GM19238 (cell line): ENCODE data around the gene TSACC.
"Not testable (repeated sequence)": the region's sequence is repeated elsewhere in the genome, so short reads cannot be mapped to it uniquely, and the experiment has no call there.

Experiments
- DNase-seq: peaks from one replicate; pipeline ENCODE4 v3.0.0; 2011; ENCODE audit warnings: low spot score; ENCODE audit not compliant: insufficient read length

Gene TSACC

DNA sequence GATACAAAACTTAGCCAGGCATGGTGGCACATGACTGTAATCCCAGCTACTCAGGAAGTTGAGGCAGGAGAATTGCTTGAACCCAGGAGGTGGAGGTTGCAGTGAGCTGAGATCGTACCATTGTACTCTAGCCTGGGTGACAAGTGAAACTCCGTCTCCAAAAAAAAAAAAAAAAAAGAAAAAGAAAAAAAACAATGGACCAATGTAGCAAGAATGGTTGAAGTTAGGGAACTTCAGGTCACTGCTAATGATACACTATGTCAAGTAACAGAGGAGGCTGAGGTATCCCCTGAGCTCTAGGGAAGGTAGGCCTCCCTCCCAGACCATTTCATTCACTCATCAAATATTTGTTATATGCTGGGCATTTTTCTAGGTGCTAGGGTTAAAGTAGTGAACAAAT, 7.7 kb downstream of the TSACC start:
- not testable (repeated sequence) for DNase-seq

DNA sequence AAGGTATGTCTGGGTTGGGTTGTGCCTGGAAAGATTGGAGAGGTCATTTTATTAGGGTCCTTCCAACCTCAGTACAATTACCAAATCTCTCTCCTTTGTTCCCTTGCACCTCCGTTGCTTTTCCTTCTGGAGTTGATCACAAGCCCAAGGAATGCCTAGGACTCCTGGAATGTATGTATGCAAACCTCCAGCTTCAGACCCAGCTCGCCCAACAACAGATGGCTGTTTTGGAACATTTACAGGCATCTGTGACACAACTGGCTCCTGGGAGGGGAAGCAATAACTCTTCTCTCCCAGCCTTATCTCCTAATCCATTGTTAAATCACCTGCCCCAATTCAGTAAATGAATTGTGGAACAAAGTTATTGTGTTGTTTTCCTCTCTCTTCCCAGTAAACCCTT, 8.3 kb downstream of the TSACC start:
- no peak for DNase-seq

GRCh38 chr1:156347331-156347730, 9.0 kb downstream of the TSACC start:
- no peak for DNase-seq

DNA sequence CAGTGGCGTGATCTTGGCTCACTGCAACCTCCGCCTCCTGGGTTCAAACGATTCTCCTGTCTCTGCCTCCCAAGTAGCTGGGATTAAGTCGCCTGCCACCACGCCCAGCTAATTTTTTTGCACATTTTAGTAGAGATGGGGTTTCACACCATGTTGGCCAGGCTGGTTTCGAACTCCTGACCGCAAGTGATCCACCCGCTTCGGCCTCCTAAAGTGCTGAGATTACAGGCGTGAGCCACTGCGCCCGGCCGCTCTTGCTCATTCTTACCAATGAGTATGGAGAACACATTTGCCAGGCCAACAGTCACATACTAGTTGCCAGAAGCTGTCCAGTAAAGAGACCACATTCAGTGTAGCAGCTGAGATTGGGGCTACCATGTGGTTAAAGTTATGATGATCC, 14.2 kb downstream of the TSACC start:
- DNase-seq: not testable (repeated sequence)

DNA sequence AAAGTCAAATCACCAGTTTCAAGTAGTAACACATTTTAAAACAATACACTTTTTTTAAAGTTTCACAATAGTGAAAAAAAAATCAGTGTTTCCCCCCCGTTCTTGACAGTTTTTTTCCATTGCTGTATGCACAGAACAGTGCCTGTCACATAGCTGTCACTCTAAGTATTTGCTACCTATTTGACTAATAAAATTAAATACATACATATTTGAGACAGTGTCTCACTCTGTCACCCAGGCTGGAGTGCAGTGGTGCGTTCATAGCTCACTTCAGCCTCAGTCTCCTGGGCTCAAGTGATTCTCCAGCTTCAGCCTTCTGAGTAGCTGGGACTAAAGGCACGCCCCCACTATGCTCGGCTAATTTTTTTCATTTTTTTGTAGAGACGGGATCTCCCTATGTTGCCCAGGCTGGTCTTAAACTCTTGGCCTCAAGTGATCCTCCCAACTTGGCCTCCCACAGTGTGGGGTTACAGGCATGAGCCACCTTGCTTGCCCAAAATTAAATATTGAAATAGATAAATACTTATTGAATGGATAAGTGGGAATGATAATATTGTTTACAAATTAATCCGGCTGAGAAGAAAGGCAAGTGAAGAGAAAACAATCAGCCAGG, 18.0 kb downstream of the TSACC start:
- no peak for DNase-seq

DNA sequence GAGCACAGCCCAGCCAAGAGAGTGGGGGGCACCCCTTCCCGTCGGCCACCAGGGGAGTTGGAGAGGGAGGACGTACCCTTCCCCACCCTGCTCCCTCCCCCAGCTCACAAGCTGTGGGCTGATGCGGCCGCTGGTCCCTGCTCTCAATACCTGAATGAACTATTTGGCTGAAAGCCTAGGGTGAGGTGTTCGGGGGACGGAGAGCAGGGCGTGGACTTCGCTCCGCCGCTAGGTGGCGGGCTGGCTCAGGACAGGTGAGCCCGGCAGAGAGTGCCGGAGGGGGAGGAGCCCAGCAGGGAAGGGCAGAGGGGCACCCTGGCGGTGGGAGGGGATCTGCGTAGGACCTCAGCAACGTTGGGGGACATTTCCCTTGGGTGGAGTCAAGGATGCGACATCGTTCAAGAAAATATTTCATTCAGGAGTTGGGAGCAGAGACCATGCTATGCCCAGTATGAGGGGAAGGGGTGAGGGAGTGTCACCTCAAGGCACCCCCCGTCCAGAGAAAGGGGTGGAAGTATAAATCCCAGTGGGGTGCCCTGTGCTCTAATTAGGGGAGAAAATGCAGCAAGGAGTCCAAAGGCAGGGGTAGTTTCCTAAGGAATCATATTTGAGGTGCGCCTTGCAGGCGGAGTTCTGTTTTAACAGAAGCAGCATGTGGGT, 18.7 kb downstream of the TSACC start:
- peak; percentile 90 for DNase-seq

GRCh38 chr1:156357977-156358376, 19.7 kb downstream of the TSACC start:
- no peak for DNase-seq

DNA sequence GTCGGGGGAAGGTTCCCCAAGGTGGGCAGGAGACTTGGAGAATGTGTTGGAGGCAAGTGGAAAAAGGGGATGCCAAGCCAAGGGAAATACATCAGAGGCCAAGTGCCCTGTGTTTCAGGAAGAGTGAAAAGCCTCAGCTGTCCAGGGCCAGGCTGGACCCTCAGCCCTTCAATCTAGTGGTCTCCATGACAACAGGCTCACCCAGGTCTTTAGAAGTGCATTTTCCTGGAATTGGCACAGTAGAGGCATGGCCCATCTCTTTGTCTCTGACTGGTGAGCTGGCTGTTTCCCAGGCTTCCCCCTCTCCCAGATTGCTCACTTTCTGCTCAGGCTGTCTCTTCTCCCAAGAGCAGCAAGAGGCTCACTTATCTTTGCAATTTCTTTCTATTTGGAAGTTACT, 20.3 kb downstream of the TSACC start:
- no peak for DNase-seq

- no peak for DNase-seq
Observed at GRCh38 chr1:156359249-156359648, 20.9 kb downstream of the TSACC start.

GRCh38 chr1:156359973-156360372, 21.6 kb downstream of the TSACC start:
- DNase-seq: no peak

- DNase-seq: no peak
Observed at GRCh38 chr1:156360534-156360933, 22.2 kb downstream of the TSACC start.

DNA sequence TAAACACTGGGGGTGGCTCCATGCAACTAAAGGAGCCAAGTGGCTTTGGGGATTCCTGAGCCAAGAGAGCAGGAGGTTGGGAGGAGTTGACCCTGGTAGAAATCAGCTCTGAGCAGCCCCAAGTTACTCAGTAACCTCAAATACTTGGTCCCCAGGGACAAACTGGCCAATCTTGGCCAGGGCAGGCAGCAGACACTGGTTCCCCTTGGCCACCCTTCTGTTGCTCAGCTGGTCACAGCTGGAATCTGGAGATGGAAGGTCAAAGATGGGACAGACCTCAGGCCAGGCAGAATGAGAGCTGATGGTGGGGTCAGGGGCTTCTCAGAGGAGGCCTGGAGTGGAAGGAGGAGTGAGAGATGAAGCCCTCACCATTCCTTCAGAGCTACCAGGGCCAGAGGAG, 27.4 kb downstream of the TSACC start:
- DNase-seq: no peak

DNA sequence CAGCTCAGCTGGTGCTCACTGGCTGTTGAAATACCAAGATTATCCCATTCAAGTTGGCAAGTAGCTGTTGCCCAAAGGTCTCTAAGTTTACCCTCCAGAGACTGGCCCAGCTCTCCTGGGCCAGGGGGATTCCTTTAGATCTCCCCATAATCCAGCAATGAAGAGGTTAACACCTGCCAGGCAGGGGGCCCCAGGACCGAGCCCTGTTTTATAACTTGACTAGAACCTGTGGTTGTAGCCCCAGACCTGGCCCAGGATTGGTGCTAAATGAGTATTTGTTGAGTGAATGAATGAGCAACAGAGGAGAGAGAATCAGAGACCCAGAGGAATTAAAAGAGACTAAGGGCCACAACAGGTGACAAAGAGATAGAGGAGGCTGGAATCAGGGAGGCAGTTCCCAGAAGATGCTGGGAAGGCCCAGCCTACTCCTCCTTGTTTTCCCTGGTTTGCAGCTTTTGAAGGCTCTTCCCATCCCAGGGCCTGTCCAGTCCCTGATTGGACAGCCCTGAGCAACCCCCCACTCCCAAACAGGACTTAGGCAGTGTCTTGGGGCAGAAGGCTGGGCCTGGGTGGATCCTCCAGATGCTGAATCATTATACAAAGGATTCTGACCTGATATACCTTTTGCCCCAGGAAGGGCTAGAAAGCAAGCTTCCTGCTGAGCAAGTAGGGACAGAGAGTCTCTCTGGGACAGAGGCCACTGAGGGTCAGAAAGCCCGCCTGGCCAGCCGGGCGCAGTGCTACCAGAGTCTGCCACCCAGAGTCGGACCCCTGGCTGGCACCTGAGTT, 28.2 kb downstream of the TSACC start:
- DNase-seq: no peak

DNA sequence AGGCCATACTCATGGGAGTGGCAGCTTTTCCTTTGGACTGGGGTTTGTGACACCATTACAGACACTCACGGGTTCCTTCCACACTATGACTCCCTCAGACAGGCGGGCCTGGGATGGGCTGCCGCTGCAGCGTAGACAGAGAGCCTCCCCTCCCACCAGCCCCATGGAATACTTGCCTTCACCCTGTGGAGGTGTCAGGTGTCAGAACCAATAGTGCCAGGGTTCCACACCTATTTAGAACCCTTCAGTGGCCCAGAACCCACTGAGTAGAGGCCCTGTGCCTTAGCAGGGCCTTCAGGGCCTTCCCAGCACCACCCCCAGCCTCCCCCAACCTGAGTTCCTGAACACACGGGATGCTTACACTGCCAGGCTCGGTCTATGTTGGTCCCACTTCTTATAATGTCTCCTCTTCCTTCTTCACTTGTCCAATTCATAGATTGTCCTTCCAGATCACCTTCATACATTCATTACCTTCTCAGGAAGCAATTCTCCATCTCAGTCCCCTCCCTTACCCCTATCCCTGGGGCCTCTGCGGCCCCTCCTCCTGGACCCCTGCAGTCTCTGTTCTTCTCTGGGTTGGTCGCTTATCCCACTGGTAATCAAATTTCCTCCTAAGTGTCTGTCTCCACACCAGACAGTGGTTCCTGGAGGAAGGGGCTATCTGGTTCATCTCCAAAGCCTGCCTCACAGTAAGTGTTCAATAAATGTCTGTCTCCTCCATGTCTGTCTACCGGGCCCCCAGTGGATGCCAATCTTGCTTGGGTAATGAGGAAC, 29.2 kb downstream of the TSACC start:
- no peak for DNase-seq

GRCh38 chr1:156368157-156368658, 29.9 kb downstream of the TSACC start:
- no peak for DNase-seq

DNA sequence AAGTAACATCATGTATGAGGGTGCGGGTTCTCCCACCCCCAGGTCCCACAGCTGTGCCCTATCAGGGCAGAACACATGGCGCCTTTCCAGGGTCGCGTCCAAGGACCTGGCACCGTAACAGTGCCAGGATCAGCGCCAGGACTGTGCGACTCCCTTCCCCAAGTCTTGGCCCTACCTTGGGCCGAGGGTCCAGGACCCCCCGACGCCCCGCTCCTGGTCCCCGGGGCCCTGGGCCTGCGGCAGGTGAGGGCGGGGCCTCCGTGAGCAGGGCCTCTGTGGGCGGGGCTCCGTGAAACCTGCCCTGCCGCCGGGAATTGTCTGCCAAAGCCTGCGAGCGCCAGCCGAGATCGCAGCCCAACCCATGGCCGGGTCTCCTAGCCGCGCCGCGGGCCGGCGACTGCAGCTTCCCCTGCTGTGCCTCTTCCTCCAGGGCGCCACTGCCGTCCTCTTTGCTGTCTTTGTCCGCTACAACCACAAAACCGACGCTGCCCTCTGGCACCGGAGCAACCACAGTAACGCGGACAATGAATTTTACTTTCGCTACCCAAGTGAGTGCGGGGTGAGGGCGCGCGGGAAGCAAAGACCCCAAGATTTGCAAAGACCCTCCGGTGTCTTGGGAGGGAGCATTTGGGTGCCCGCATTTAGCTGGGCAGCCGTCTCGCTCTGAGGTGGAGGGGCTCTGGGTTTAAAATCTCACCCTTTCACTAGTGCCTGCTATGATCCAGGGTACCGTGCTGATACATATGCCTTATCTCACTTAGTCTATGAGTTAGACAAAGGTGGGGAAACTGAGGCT, 30.8 kb downstream of the TSACC start, which contains the start of gene RHBG:
Gene RHBG (plus strand): TSS at position 323 of the 796 bp plus-strand sequence. CDS start 39 bp downstream, at position 362.
- no peak for DNase-seq

DNA sequence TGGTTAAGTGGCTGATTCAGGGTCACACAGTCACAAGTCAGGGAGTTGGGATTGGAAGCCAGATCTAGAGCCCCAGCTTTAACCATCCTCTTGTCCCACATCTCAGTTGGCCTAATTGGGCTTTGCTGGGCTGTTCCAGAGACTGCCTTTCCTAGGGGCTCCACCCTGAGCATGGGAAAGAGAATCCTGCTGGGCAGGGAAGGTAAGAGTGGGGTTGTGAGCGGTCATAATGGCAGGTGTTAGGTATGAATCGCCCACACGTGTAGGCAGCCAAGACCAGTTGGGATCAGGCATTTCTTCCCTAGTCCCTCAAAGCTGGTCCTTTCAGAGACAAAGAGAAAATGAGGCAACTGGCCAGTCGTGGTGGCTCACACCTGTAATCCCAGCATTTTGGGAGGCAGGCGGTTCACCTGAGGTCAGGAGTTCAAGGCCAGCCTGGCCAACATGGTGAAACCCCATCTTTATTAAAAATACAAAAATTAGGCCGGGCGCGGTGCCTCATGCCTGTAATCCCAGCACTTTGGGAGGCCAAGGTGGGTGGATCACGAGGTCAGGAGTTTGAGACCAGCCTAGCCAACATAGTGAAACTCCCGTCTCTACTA, 31.5 kb downstream of the TSACC start:
- DNase-seq: not testable (repeated sequence)

DNA sequence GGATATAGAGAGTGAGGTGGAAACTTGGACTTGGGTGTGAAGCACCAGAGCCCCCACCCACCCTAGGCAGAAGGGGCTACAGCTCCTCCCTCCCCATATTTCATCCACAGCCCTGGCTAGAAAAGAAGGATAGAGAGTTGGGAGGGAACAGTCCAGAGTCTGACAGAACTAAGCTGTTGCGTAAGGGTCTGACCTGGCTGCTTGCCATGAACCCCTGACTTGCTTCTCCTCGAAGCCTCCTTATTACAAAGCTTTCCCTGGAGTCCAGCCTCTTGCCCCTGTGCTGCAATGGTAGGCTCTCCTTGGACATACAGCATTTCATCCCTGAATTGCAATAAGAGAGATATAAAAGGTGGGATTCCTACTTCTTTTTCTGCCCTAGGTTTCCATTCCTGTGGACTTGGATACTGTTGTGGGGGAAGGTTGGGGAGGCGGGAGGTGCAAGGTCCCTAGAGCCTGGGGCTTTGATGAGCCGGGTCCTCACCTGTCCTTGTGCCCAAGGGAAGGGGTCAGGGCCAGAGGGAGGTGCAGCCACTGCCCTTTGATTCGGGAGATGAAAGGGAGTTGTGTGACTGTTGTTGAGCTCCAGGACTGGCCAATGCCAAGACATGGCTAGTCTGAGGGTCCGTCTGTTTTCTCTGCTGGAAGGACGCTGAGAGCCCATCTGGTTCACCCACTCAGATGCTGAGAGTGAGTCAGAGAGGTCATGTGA, 33.4 kb downstream of the TSACC start:
- DNase-seq: no peak

GRCh38 chr1:156372265-156372586, 33.9 kb downstream of the TSACC start:
- DNase-seq: no peak

- no peak for DNase-seq
Observed at GRCh38 chr1:156372876-156373275, 34.5 kb downstream of the TSACC start.
